HepG2 (cell line): ENCODE results near the gene KDM5B. TPM values are rescaled to one million over a fixed set of nuclear protein-coding genes. Genes with fewer than 3 reads are reported as not detected.
A peak's percentile ranks its signal among the peaks of the same experiment; 100 is the strongest.

Experiments
- CREB1 ChIP-seq, 2 experiments: fragments of 450-650 bp in 1 of 2; IDR thresholded peaks; 2 replicates each; pipeline ENCODE4 v1.6.1; 2016 to 2017; ENCODE audit warnings: control low read depth in 1 of 2, mild to moderate bottlenecking in 1 of 2, missing compliant biosample characterization in 1 of 2, missing genetic modification characterization in 1 of 2
- LBX2 ChIP-seq: sonication (generic); formaldehyde crosslinking; IDR thresholded peaks from 2 replicates; pipeline ENCODE4 v1.5.0; 2020; ENCODE audit warnings: missing genetic modification reagents, mild to moderate bottlenecking, borderline replicate concordance
- MLXIP ChIP-seq: sonication (generic); formaldehyde crosslinking; IDR thresholded peaks from 2 replicates; pipeline ENCODE4 v1.9.0; 2021; ENCODE audit warnings: missing genetic modification reagents, borderline replicate concordance
- ONECUT2 ChIP-seq: sonication (generic); formaldehyde crosslinking; IDR thresholded peaks from 2 replicates; pipeline ENCODE4 v1.4.0; 2020; ENCODE audit warnings: missing genetic modification reagents
- REL ChIP-seq: sonication (generic); formaldehyde crosslinking; conservative IDR thresholded peaks from 2 replicates; pipeline ENCODE4 v1.8.0; 2022; ENCODE audit warnings: mild to moderate bottlenecking, missing genetic modification reagents, moderate library complexity
- USF2 ChIP-seq, 2 experiments: sonication (generic) in 1 of 2; formaldehyde crosslinking in 1 of 2; IDR thresholded peaks; 2 replicates each; pipeline versions ENCODE4 v1.5.1 to v1.6.1; 2011 to 2020; ENCODE audit warnings: borderline replicate concordance in 1 of 2, low read depth in 1 of 2, low read length in 1 of 2, mild to moderate bottlenecking in 1 of 2, missing genetic modification reagents in 1 of 2, moderate library complexity in 1 of 2
- ZBTB43 ChIP-seq: sonication (generic); formaldehyde crosslinking; conservative IDR thresholded peaks from 2 replicates; pipeline ENCODE4 v1.4.0; 2020; ENCODE audit warnings: missing genetic modification reagents
- ZNF138 ChIP-seq: sonication (generic); formaldehyde crosslinking; IDR thresholded peaks from 2 replicates; pipeline ENCODE4 v1.5.0; 2020; ENCODE audit warnings: mild to moderate bottlenecking, low read depth, missing genetic modification reagents
- ZNF280D ChIP-seq: sonication (generic); formaldehyde crosslinking; IDR thresholded peaks from 2 replicates; pipeline ENCODE4 v1.5.1; 2020; ENCODE audit warnings: mild to moderate bottlenecking, missing genetic modification reagents
- ZNF383 ChIP-seq: sonication (generic); formaldehyde crosslinking; IDR thresholded peaks from 2 replicates; pipeline ENCODE4 v1.4.0; 2020; ENCODE audit warnings: missing genetic modification reagents, mild to moderate bottlenecking, borderline replicate concordance
- ZNF569 ChIP-seq: sonication (generic); formaldehyde crosslinking; IDR thresholded peaks from 2 replicates; pipeline ENCODE4 v1.5.0; 2020; ENCODE audit warnings: mild to moderate bottlenecking, missing genetic modification reagents, moderate library complexity, borderline replicate concordance
- ZNF574 ChIP-seq: sonication (generic); formaldehyde crosslinking; IDR thresholded peaks from 2 replicates; pipeline ENCODE4 v1.4.0; 2020; ENCODE audit warnings: missing genetic modification reagents
- ZNF891 ChIP-seq: sonication (generic); formaldehyde crosslinking; IDR thresholded peaks from 2 replicates; pipeline ENCODE4 v1.5.0; 2020; ENCODE audit warnings: mild to moderate bottlenecking, missing genetic modification reagents
- polyA plus RNA-seq, 8 experiments: library from polyadenylated mRNA; depleted of rRNA in 3 of 8; stranded (reverse) in 7 of 8; unstranded in 1 of 8; fragments of >200 nt; fragmentation: Illumina TruSeq in 4 of 8; extraction: Trizol in 4 of 8; gene quantifications; 2 replicates each; pipeline versions ENCODE4 v1.2.1 to v1.2.3, GENCODE V29; 2011 to 2016; ENCODE audit warnings: low read depth in 4 of 8, missing spikeins in 1 of 8, mixed read lengths in 1 of 8; ENCODE audit not compliant: insufficient read depth in 1 of 8
- total RNA-seq, 5 experiments: library from RNA; depleted of rRNA; stranded (reverse); fragments of >200 nt; fragmentation: Illumina TruSeq; extraction: Trizol; gene quantifications; 2 replicates each; pipeline ENCODE4 v1.2.3, GENCODE V29; 2016; ENCODE audit warnings: low read depth in 1 of 5

The KDM5B gene
- total and polyA plus RNA-seq, 2 of the 13 experiments (the other 11 are each of a cell fraction or from before 2014, with no cell fraction given), result 34.2 to 35.4 TPM

- TF ChIP-seq ZNF280D (0 out of 2 replicates have a peak, but pooled peaks have one; percentile 60), ZNF569 (CRISPR knock-in tag) (no peak), ZBTB43 (no peak), ZNF138 (CRISPR knock-in tag) (no peak), ZNF574 (CRISPR knock-in tag) (peak; percentile 23; the same call in 1 of the 2 replicates), ZNF891 (CRISPR knock-in tag) (no peak), USF2 (IDR thresholded peaks at IDR 0.05; ENCODE audit: low read depth, low read length) (no peak), USF2 (CRISPR knock-in tag; IDR thresholded peaks at IDR 0.05; ENCODE audit: borderline replicate concordance) (no peak), ONECUT2 (CRISPR knock-in tag) (no peak), MLXIP (no peak), CREB1 (IDR thresholded peaks at IDR 0.05) (no peak), CREB1 (CRISPR knock-in tag; IDR thresholded peaks at IDR 0.05) (no peak), ZNF383 (CRISPR knock-in tag) (no peak), REL (CRISPR knock-in tag) (no peak), LBX2 (CRISPR knock-in tag) (no peak)
Measured at GRCh38 chr1:202811296-202812175, 3.3 kb upstream of the KDM5B start (continued).
